Ovary (tissue), 9 donors: ENCODE data around the gene TMPRSS5. TPM values are rescaled to one million over a fixed set of nuclear protein-coding genes. Genes with fewer than 3 reads are reported as not detected.

Experiments used
- DNase-seq, 5 donors: peaks; one replicate each; pipeline ENCODE4 v3.0.0-alpha.2; 2019 to 2020
- H3K27ac ChIP-seq, 2 donors: fragments of 200-600 bp; one replicate each; pipeline versions ENCODE4 v1.5.1 to v1.8.0; 2019 to 2022
- H3K27me3 ChIP-seq: fragments of 200-600 bp; one replicate; pipeline ENCODE4 v1.8.0; 2022
- H3K36me3 ChIP-seq: fragments of 200-600 bp; sonication (generic); one replicate; pipeline ENCODE4 v1.5.1; 2019
- H3K4me1 ChIP-seq: one replicate; pipeline ENCODE4 v1.8.1; 2013; ENCODE audit warnings: mild to moderate bottlenecking, moderate library complexity; ENCODE audit not compliant: insufficient read depth
- H3K4me3 ChIP-seq: fragments of 200-600 bp; sonication (generic); one replicate; pipeline ENCODE4 v1.5.1; 2017
- H3K9me3 ChIP-seq, 2 donors: fragments of 200-600 bp in 1 of 2; sonication (generic) in 1 of 2; one replicate each; pipeline versions ENCODE4 v1.5.1 to v1.8.1; 2013 to 2019; ENCODE audit warnings: mild to moderate bottlenecking in 1 of 2, moderate library complexity in 1 of 2
- EP300 ChIP-seq: sonication (generic); formaldehyde crosslinking; IDR thresholded peaks from one replicate; pipeline ENCODE4 v1.6.1; 2017; ENCODE audit warnings: antibody characterized with exemption
- POLR2A ChIP-seq: fragments of 450-650 bp; IDR thresholded peaks from one replicate; pipeline ENCODE4 v1.6.1; 2017; ENCODE audit warnings: antibody characterized with exemption, mild to moderate bottlenecking, moderate library complexity
- WGBS, 3 donors: extraction: QIAGEN DNeasy Blood & Tissue Kit in 1 of 3; methylation state at CpG; one replicate each; pipeline versions ENCODE4 v1.1.5 to v1.1.7; 2013 to 2017; 5-methylcytosine and 5-hydroxymethylcytosine counted together
- intact Hi-C, 4 donors: fragments of 100-400 bp; cut with DNase I; formaldehyde crosslinking; loops; one replicate each; pipeline versions ENCODE4 v1.11.0 to v1.15.1; 2022 to 2023
- polyA plus RNA-seq, 2 donors: library from polyadenylated mRNA; stranded (reverse); fragments of 200-250 nt in 1 of 2; fragments of 350-450 nt in 1 of 2; fragmentation: Illumina TruSeq in 1 of 2; extraction: RNeasy Lipid Tissue Mini Kit (QIAGEN cat#74804) in 1 of 2; gene quantifications; one replicate each; pipeline ENCODE4 v1.2.3, GENCODE V29; 2013 to 2014
- total RNA-seq, 7 donors: library from RNA; depleted of rRNA in 2 of 7; stranded (reverse); fragments of >200 nt in 2 of 7; fragmentation: NEBNext Ultra II Directional in 3 of 7; extraction: Animal tissue kit (Norgen Biotek cat#: 25700) in 3 of 7; gene quantifications; one replicate each; pipeline versions ENCODE4 v1.1.0 to v1.2.4, GENCODE V29; 2016 to 2023
- TF ChIP-seq, protein P1 (sequence below), 3 donors: fragments of 450-650 bp in 2 of 3; fragments of 200-600 bp in 1 of 3; IDR thresholded peaks; one replicate each; pipeline versions ENCODE4 v1.5.1 to v1.8.0; 2016 to 2022; ENCODE audit warnings: antibody characterized with exemption in 3 of 3, mild to moderate bottlenecking in 1 of 3
- donor health status: DM: no; HTN: no; CAD: no; lungs with moderate emphysema.
- donor health status: DM: no; HTN: no; CAD: no.
- donor health status: Bipolar disorder and iron deficiency.
- donor health status: DM: yes; HTN: yes; CAD: no.
- donor health status: DM: no; HTN: no; CAD: no.
- donor health status: DM: yes; HTN: yes; CAD: no.

Gene TMPRSS5
- total and polyA plus RNA-seq, 9 donors = 0.27 to 1.1 (median 0.76) TPM; not detected in 2

GRCh38 chr11:113655771-113656170 lies 50.3 kb downstream of the TMPRSS5 start:
- DNase-seq = no peak
- no peaks in the 10 kb centered on the region for H3K9me3 ChIP-seq
- intact Hi-C loops = no loop called here
- 91 to 95% (median 94%) methylated on average over 5 of the region's 5 CpGs for WGBS, 3 donors
- no peaks in the 10 kb centered on the region for H3K36me3 ChIP-seq
- no peaks in the 10 kb centered on the region for H3K27me3 ChIP-seq
- no peak overlapping the region for H3K27ac ChIP-seq
- no peaks in the 10 kb centered on the region for H3K4me1 ChIP-seq
- no peak for TF ChIP-seq POLR2A
- TF ChIP-seq, protein P1, sequence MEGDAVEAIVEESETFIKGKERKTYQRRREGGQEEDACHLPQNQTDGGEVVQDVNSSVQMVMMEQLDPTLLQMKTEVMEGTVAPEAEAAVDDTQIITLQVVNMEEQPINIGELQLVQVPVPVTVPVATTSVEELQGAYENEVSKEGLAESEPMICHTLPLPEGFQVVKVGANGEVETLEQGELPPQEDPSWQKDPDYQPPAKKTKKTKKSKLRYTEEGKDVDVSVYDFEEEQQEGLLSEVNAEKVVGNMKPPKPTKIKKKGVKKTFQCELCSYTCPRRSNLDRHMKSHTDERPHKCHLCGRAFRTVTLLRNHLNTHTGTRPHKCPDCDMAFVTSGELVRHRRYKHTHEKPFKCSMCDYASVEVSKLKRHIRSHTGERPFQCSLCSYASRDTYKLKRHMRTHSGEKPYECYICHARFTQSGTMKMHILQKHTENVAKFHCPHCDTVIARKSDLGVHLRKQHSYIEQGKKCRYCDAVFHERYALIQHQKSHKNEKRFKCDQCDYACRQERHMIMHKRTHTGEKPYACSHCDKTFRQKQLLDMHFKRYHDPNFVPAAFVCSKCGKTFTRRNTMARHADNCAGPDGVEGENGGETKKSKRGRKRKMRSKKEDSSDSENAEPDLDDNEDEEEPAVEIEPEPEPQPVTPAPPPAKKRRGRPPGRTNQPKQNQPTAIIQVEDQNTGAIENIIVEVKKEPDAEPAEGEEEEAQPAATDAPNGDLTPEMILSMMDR (IDR thresholded peaks at IDR 0.05) = no peak
- no peak overlapping the region for H3K4me3 ChIP-seq

DNA sequence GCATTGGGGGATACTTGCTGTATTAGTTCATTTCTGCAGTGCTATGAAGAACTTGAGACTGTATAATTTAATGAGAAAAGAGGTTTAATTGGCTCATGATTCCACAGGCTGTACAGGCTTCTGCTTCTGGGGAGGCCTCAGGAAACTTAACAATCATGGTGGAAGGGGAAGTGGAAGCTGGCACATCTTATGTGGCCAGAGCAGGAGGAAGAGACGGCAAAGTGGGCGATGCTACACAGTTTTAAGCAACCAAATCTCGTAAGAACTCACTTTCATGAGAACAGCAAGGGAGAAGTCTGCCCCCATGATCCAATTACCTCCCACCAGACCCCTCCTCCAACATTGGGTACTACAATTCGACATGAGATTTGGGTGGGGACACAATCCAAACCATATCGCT lies 55.1 kb downstream of the TMPRSS5 start:
- H3K27me3 ChIP-seq = no peaks in the 10 kb centered on the region
- H3K4me3 ChIP-seq = no peak overlapping the region
- no peaks in the 10 kb centered on the region for H3K4me1 ChIP-seq
- WGBS, 3 donors = 86 to 89% (median 87%) methylated on average over 5 of the region's 5 CpGs
- H3K36me3 ChIP-seq = no peaks in the 10 kb centered on the region
- intact Hi-C loops = no loop called here
- H3K9me3 ChIP-seq = peaks cover 0 to 4% of the 10 kb centered on the region in 2 donors
- no peak overlapping the region for H3K27ac ChIP-seq
- no peak for TF ChIP-seq EP300
- TF ChIP-seq, protein P1 (IDR thresholded peaks at IDR 0.05) = no peak
- no peak for TF ChIP-seq POLR2A
- DNase-seq = no peak

GRCh38 chr11:113649311-113649710 lies 56.8 kb downstream of the TMPRSS5 start:
- intact Hi-C loops = no loop called here
- Histone ChIP-seq H3K27me3 (no peaks in the 10 kb centered on the region), H3K36me3 (no peaks in the 10 kb centered on the region), H3K9me3 (peaks cover 0 to 4% of the 10 kb centered on the region in 2 donors), H3K27ac (no peak overlapping the region), H3K4me3 (no peak overlapping the region), H3K4me1 (no peaks in the 10 kb centered on the region)
- TF ChIP-seq POLR2A = no peak
- TF ChIP-seq, protein P1 (IDR thresholded peaks at IDR 0.05) = no peak
- no peak for TF ChIP-seq EP300
- DNase-seq = no peak
- 88 to 96% (median 89%) methylated on average over 15 to 20 of the region's 20 CpGs for WGBS, 3 donors

- H3K4me3 ChIP-seq = no peak overlapping the region
- H3K4me1 ChIP-seq = no peaks in the 10 kb centered on the region
- H3K36me3 ChIP-seq = no peaks in the 10 kb centered on the region
- DNase-seq = no peak
- intact Hi-C loops = no loop called here
- WGBS, 3 donors = 87 to 90% (median 90%) methylated on average over 4 of the region's 4 CpGs
- H3K27ac ChIP-seq = no peak overlapping the region
- TF ChIP-seq POLR2A (no peak), EP300 (no peak)
- TF ChIP-seq, protein P1 (IDR thresholded peaks at IDR 0.05) = no peak
- peaks cover 0 to 4% of the 10 kb centered on the region in 2 donors for H3K9me3 ChIP-seq
- H3K27me3 ChIP-seq = no peaks in the 10 kb centered on the region
Observed at GRCh38 chr11:113647856-113648255, 58.3 kb downstream of the TMPRSS5 start.

DNA sequence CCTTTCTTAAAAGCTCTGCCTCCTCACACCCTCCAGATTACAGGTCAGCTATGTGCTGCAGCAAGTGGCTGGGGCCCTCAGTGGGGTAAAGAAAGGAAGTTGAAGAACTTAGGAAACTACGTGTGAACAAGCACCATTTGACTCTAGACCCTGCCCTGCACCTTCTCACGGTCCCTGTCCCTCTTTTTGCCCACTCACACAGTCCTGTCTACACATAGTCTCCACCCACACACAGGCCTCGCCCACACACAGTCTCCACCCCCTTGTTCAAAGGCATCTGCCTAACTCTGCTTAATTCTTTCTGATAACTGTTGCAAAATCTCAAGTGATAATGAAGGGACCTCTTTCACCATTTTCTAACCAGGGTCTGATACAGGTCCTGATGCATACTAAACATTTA lies 59.0 kb downstream of the TMPRSS5 start:
- intact Hi-C loops = no loop called here
- Histone ChIP-seq H3K9me3 (peaks cover 0 to 4% of the 10 kb centered on the region in 2 donors), H3K4me1 (no peaks in the 10 kb centered on the region), H3K4me3 (no peak overlapping the region), H3K27ac (no peak overlapping the region), H3K27me3 (no peaks in the 10 kb centered on the region), H3K36me3 (no peaks in the 10 kb centered on the region)
- DNase-seq = no peak
- TF ChIP-seq POLR2A = no peak
- TF ChIP-seq, protein P1 (IDR thresholded peaks at IDR 0.05) = no peak
- no peak for TF ChIP-seq EP300
- WGBS, 3 donors = 41 to 57% (median 51%) methylated on average over 3 of the region's 3 CpGs
